GM12865 (cell line): Measurements from ENCODE around the gene RPAIN.
"Not testable (repeated sequence)": the region's sequence is repeated elsewhere in the genome, so short reads cannot be mapped to it uniquely, and the experiment has no call there.

Source experiments
- DNase-seq: peaks from one replicate; pipeline ENCODE4 v3.0.0; 2010; ENCODE audit warnings: low read depth
- H3K4me3 ChIP-seq: 2 replicates; pipeline ENCODE4 v1.5.1; 2011; ENCODE audit warnings: mild to moderate bottlenecking, low read depth, low read length, control low read depth
- TF ChIP-seq, protein P1 (sequence below): IDR thresholded peaks from 2 replicates; pipeline ENCODE4 v1.5.1; 2011; ENCODE audit warnings: low read length, control low read depth, low read depth, inconsistent platforms; ENCODE audit not compliant: insufficient read depth; ENCODE audit errors: missing control alignments

RPAIN gene

DNA sequence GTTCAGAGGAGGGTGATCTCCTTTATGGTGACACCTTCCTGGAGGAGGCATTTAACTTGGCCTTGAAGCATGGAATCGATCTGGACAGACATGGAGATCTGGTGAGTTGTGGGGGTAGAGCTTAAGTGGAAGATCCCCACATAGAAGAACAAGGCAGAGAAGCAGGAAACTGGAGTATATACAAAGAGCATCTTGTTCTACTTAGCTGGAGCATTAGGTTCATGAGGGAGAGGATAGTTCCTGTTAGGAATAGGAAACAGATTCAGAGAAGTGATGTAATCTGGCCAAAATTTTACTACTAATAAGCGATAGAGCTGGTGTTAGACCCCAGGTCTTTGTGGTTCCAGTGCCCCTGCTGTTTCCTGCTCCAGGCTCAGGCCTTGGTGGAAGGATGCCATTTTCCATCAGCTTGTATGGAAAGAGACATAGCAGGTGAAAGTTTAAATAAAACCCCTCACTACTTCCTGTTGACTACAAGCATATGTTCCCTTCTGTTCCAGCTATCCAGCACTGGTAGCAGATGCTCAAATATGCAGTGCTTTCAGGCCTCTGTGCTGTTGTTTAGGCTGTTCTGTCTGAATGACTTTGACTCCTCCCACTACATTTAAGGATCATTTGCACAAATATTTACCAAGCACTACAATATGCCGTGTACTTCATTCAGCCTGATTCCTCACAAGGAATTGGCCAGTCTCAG is 9.4 kb downstream of the RPAIN start:
- H3K4me3 ChIP-seq = no peak overlapping the region
- TF ChIP-seq, protein P1, sequence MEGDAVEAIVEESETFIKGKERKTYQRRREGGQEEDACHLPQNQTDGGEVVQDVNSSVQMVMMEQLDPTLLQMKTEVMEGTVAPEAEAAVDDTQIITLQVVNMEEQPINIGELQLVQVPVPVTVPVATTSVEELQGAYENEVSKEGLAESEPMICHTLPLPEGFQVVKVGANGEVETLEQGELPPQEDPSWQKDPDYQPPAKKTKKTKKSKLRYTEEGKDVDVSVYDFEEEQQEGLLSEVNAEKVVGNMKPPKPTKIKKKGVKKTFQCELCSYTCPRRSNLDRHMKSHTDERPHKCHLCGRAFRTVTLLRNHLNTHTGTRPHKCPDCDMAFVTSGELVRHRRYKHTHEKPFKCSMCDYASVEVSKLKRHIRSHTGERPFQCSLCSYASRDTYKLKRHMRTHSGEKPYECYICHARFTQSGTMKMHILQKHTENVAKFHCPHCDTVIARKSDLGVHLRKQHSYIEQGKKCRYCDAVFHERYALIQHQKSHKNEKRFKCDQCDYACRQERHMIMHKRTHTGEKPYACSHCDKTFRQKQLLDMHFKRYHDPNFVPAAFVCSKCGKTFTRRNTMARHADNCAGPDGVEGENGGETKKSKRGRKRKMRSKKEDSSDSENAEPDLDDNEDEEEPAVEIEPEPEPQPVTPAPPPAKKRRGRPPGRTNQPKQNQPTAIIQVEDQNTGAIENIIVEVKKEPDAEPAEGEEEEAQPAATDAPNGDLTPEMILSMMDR = no peak
- DNase-seq = no peak

- no peak overlapping the region for H3K4me3 ChIP-seq
- TF ChIP-seq, protein P1 = no peak
- DNase-seq = no peak
Observed at GRCh38 chr17:5430413-5430999, 10.5 kb downstream of the RPAIN start.

DNA sequence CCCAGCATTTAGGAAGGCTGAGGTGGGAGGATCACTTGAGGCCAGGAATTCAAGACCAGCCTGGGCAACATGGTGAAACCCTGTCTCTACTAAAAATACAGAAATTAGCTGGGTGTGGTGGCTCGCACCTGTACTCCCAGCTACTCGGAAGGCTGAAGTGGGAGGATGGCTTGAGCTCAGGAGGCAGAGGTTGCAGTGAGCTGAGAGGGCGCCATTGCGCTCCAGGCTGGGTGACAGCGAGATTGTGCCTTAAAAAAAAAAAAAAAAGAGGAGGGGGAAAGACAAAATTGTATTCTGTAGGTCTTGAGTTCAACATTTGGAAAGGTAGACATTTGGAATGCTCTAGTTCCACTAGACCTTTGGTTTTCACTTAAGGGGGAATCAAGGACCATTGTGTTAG is 11.3 kb downstream of the RPAIN start:
- H3K4me3 ChIP-seq, DNase-seq: not testable (repeated sequence)

- TF ChIP-seq, protein P1 = no peak
- no peak overlapping the region for H3K4me3 ChIP-seq
- no peak for DNase-seq
Observed at GRCh38 chr17:5431949-5432556, 12.1 kb downstream of the RPAIN start.

DNA sequence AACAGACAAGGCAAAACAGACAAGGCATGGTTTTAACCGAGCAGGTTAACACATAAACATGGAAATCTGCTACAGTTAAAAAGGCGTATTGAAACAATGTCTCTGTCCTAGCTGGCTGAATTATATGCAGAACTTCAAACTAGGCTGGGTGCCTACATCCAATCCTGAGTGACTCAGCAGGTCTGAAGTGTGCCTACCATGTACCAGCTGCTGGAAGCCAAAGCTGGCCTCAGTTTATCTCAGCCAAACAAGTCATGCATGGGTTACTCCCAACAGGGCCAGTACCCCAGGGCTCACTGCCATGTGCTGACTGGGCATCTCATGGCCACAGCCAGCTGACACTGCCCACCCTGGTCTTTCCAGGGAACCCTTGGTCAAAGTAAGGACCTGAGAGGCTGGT is 15.0 kb downstream of the RPAIN start:
- TF ChIP-seq, protein P1 = no peak
- no peak for DNase-seq
- no peak overlapping the region for H3K4me3 ChIP-seq

DNA sequence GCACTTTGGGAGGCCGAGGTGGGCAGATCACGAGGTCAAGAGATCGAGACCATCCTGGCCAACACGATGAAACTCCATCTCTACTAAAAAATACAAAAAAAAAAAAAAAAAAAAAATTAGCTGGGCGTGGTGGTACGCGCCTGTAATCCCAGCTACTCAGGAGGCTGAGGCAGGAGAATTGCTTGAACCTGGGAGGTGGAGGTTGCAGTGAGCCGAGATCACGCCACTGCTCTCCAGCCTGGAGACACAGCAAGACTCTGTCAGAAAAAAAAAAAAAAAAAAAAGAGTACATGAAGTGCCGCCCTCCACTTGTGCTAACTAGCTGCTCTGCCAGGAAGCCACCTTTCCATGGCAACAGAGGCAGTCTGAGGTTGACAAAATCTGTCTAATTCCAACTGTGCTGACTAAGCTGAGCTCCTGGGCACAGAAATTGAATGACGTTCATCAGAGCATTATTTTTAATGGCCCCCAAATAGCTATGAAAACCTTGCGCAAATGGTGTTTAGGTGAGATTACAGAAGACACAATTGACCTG is 15.9 kb downstream of the RPAIN start:
- not testable (repeated sequence) for H3K4me3 ChIP-seq, DNase-seq

DNA sequence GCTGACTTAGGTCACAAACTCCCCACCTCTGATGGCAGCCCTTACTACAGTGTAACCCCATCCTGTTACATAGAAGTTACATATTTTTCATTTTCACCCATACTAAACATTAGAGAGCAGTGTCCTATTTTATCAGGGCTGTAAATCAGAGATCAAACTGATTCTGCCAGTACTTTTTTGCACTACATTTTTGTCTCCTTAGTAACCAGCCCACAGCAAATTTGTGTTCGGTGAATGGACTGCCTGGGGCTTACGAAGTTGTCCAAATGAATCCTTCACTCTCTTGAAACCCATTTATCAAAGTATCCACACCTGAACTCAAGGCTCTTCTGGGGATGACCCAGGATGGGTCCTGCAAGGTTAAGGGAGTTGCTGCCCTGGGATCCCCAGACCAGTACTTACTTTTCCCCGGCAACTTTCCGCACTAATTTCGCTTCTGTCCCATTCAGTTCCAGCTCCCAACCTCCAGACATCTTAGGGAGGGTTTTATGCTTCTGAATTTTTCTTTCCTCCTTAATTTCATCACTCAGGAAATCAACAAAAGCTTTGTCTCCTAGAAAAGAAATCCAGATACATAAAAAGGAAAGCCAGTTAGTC is 17.8 kb downstream of the RPAIN start:
- peak overlapping the region; percentile 90 for H3K4me3 ChIP-seq
- TF ChIP-seq, protein P1 = no peak
- DNase-seq = no peak
